Activated CD4-positive, alpha-beta T cell treated with anti-CD3 and anti-CD28 coated beads, Interleukin-2, amount 50 U/mL, for 4 hours (primary cell): ENCODE measurements around the gene LMO3.
"Not testable (repeated sequence)": the region's sequence is repeated elsewhere in the genome, so short reads cannot be mapped to it uniquely, and the experiment has no call there.

Source experiments
- DNase-seq, 2 experiments: peaks; one replicate each; pipeline ENCODE4 v3.0.0-alpha.2; 2020

Gene LMO3

GRCh38 chr12:16537652-16538051 lies 68.3 kb downstream of the LMO3 start:
- DNase-seq = not testable (repeated sequence)

DNA sequence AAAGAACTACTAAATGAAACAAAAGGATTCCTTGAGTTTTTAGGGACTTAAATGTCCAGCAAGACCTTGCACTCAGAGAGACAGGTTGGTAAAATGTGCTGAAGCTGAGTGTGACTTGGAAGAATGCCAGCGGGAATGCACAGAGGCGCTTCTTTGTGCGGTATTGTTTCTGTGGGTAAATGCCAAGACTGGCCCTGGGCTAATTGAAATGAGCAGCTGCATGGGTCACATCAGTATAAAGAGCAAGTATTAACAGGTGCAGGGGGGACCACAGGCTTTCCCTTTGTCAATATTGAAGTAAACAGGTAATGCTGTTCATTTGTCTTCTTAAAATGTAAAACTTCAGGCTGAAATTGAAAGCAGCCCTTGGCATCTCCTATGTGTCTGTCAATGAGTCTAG lies 74.3 kb downstream of the LMO3 start:
- no peak for DNase-seq

- DNase-seq = no peak
These were observed 75.6 kb downstream of the LMO3 start for GRCh38 chr12:16530268-16530850.

- no peak for DNase-seq
These were observed 79.3 kb downstream of the LMO3 start for GRCh38 chr12:16526693-16527092.

- DNase-seq = no peak
These were observed 81.6 kb downstream of the LMO3 start for GRCh38 chr12:16524378-16524777.

GRCh38 chr12:16523951-16524331 lies 82.0 kb downstream of the LMO3 start:
- DNase-seq = no peak

GRCh38 chr12:16523284-16523950 lies 82.5 kb downstream of the LMO3 start:
- DNase-seq = no peak

DNA sequence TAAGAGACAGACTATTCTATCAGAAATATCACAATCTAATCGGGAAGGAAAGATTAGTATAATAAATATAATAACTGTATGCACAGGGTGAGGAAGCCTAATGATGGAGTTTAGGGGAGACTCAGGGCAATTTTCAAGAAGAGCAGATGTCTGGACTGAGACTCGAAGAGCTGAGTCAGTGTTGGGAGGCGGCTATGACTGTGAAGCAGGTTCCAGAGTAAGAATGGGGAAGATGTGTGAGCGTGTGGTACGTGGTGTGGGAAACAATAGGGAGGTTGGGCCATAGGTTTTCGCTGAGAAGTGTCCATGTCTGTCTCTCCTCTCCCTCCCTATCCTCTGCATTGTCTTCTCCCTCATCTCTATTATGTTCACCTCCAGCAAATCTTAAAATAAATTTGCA lies 85.6 kb downstream of the LMO3 start:
- DNase-seq = no peak

DNA sequence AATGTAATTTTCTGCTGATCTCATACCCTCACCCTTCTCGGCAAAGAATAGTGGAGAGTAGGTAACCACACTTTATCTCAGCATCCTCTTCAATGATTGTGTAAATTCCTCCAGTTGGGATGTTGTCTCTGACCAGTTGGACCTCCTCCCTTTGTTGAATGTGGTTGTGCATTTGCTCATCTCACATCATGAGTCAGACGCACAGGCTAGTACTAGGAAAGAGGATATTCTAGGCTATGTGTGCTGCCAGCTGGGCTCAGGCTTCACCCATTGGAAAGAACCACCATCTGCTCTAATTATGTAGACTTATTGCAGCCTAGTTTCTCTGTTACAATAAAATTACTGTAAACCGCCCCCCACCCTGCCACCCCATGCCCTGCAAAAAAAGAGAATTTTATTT lies 90.3 kb downstream of the LMO3 start:
- DNase-seq = no peak

GRCh38 chr12:16513231-16513630 lies 92.7 kb downstream of the LMO3 start:
- no peak for DNase-seq

DNA sequence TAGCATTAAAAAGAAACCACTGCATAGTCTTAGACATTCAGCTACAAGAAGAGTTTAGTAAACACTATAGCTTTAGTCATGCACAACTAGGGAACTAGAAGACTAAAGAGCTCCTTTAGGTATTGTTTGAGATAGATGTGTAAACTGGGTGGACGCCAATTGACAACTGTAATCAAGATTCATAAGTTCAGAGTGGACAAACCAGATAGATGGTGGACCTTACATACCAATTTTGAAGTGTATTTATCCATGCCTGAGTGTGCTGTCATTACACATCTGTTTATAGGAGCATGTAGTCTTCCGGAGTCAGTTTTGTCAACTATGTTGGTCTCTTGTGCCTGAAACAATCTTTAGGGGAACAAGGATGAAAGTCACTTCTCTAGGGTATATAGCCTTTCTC lies 96.6 kb downstream of the LMO3 start:
- DNase-seq = no peak

GRCh38 chr12:16506394-16506793 lies 99.6 kb downstream of the LMO3 start:
- DNase-seq = no peak

DNA sequence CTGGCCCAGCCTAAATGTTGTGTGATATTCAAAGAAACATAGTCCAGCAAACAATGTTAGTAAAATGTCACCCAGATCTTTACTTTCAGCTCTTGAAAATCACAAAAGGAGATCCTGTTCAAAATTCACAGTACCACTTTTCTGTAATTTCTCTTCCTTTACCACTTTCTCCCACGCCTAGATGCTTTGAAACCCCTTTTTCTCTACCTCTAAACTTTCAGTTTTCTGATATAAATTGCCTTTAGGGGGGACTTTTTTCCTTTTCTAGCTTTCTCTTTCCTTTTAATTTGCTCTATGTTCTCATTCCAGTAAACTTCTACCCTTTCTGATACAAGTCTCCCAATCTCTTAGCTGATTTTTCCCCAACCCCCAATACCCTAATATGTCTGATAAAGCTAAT lies 101.8 kb downstream of the LMO3 start:
- no peak for DNase-seq

GRCh38 chr12:16499611-16500010 lies 106.4 kb downstream of the LMO3 start:
- no peak for DNase-seq
